ENCODE data around the gene SPEM3. TPM values are rescaled to one million over a fixed set of nuclear protein-coding genes. Genes with fewer than 3 reads are reported as not detected.
A peak's percentile ranks its signal among the peaks of the same experiment; 100 is the strongest.
"Not testable (repeated sequence)": the region's sequence is repeated elsewhere in the genome, so short reads cannot be mapped to it uniquely, and the experiment has no call there.

Gene SPEM3
- total and polyA plus RNA-seq, 4 donors = not detected

DNA sequence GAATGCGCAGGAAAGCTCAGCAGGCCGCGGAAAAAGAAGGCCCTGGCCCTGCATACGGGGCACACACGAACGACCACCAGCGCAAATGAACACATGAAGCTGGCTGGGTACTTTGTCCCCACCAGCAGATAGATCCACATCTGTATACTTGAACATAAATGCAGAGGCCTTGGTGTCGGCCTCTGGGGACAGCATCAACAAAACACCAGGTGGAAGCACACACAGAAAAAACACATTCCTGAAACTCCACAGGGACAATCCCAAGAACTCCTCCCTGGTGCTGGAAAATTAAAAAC, 51.4 kb downstream of the SPEM3 start (continued):
- TF ChIP-seq, protein P1, sequence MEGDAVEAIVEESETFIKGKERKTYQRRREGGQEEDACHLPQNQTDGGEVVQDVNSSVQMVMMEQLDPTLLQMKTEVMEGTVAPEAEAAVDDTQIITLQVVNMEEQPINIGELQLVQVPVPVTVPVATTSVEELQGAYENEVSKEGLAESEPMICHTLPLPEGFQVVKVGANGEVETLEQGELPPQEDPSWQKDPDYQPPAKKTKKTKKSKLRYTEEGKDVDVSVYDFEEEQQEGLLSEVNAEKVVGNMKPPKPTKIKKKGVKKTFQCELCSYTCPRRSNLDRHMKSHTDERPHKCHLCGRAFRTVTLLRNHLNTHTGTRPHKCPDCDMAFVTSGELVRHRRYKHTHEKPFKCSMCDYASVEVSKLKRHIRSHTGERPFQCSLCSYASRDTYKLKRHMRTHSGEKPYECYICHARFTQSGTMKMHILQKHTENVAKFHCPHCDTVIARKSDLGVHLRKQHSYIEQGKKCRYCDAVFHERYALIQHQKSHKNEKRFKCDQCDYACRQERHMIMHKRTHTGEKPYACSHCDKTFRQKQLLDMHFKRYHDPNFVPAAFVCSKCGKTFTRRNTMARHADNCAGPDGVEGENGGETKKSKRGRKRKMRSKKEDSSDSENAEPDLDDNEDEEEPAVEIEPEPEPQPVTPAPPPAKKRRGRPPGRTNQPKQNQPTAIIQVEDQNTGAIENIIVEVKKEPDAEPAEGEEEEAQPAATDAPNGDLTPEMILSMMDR (IDR thresholded peaks at IDR 0.05; ENCODE audit: low read depth, low read length, missing input control) = no peak

DNA sequence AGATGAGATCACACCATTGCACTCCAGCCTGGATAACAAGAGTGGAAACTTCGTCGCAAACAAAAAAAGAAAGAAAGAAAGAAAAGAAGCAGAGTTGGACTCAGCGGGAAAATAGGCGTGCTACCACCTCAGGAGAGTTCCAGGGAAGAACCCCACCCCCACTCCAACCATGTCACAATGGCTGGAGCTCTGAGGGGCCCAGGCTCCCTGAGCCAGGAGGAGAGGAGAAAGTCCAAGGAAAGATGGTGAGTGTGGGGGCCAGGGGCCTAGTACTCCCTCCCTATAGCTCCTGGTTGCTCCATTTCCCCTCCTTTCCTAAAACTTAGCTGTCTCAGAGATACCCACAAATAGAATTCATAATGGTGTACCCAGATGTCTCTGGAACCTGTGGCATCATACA, 52.6 kb downstream of the SPEM3 start, which contains the start of gene SLC35G6:
SLC35G6 (plus strand) TSS at position 172 of the 400 bp plus-strand sequence; CDS start at position 243, 71 bp downstream.
- DNase-seq (ENCODE audit: low spot score); H3K9ac ChIP-seq (ENCODE audit: low read depth in 1 of 2, low read length in 2 of 2); H3K9me3 ChIP-seq (ENCODE audit: control insufficient read depth in 4 of 4, low read length in 3 of 4); H3K27me3 ChIP-seq (ENCODE audit: control insufficient read depth in 4 of 4, insufficient read depth in 4 of 4, low read length in 3 of 4); H3K36me3 ChIP-seq (ENCODE audit: control insufficient read depth in 4 of 4, insufficient read depth in 3 of 4, low read depth in 1 of 4, low read length in 3 of 4); H3K4me3 ChIP-seq (ENCODE audit: low read depth in 1 of 3, low read length in 3 of 3): not testable (repeated sequence)
- Histone ChIP-seq H3K27ac (ENCODE audit: low read depth in 1 of 2, low read length in 2 of 2) (peak within 1 kb of the TSS; percentile 91 to 95), H3K4me1 (ENCODE audit: control insufficient read depth in 4 of 4, insufficient read depth in 4 of 4, low read length in 3 of 4) (peaks cover 10 to 47% (median 34%) of the 10 kb centered on the region in 4 donors)
- 96% methylated on average over 4 of the region's 4 CpGs for WGBS

DNA sequence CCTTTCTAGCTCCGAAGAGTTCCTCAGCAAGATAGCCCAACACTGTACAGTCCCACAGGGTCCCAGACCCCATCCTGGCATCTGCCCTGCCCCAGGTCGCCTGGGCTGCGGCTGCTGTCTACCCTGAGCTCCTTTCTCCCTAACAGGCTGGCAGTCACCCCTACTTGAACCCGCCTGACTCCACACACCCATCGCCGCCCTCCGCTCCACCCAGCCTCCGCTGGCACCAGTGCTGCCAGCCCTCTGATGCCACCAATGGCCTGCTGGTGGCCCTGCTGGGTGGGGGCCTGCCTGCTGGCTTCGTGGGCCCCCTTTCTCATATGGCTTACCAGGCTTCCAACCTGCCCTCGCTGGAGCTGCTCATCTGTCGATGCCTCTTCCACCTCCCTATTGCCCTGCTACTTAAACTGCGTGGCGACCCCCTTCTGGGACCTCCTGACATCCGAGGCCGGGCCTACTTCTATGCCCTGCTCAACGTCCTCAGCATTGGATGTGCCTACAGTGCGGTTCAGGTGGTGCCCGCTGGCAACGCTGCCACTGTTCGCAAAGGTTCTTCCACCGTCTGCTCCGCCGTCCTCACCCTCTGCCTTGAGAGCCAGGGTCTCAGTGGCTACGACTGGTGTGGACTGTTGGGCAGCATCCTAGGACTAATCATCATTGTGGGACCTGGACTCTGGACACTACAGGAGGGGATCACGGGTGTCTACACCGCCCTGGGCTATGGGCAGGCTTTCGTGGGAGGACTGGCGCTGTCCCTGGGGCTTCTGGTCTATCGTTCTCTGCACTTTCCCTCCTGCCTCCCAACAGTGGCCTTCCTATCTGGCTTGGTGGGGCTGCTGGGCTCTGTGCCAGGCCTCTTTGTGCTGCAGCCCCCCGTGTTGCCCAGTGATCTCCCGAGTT, 53.4 kb downstream of the SPEM3 start:
- Histone ChIP-seq H3K4me1 (ENCODE audit: control insufficient read depth in 4 of 4, insufficient read depth in 4 of 4, low read length in 3 of 4) (peaks cover 12 to 48% (median 32%) of the 10 kb centered on the region in 4 donors), H3K27ac (ENCODE audit: low read depth in 1 of 2, low read length in 2 of 2) (peak overlapping the region in 1 of 2 donors; percentile 99)
- H3K9me3 ChIP-seq (ENCODE audit: control insufficient read depth in 4 of 4, low read length in 3 of 4); H3K27me3 ChIP-seq (ENCODE audit: control insufficient read depth in 4 of 4, insufficient read depth in 4 of 4, low read length in 3 of 4); DNase-seq (ENCODE audit: low spot score); H3K36me3 ChIP-seq (ENCODE audit: control insufficient read depth in 4 of 4, insufficient read depth in 3 of 4, low read depth in 1 of 4, low read length in 3 of 4); H3K4me3 ChIP-seq (ENCODE audit: low read depth in 1 of 3, low read length in 3 of 3); H3K9ac ChIP-seq (ENCODE audit: low read depth in 1 of 2, low read length in 2 of 2): not testable (repeated sequence)
- WGBS = 90% methylated on average over 31 of the region's 31 CpGs

Other genes with a start within 250 kb of the SPEM3 start
Only the 30 nearest of the 39 such genes appear.
- 10 to 100 TPM; 15.2 to 21.9 TPM for gene CTDNEP1, start 177.1 kb upstream of the SPEM3 start, total RNA-seq
- gene CTDNEP1, start 177.1 kb upstream of the SPEM3 start, polyA plus RNA-seq = 10 to 100 TPM; 11.0 to 28.6 TPM
- 10 to 100 TPM; 19.3 to 24.1 TPM for gene ELP5, start 176.6 kb upstream of the SPEM3 start, total RNA-seq
- 10 to 100 TPM; 29.1 to 38.4 TPM for gene ELP5, start 176.6 kb upstream of the SPEM3 start, polyA plus RNA-seq
- 10 to 100 TPM in 1 of 2 donors, 1 to 10 TPM in 1; 3.0 to 20.2 TPM for gene CLDN7, start 166.4 kb upstream of the SPEM3 start, total RNA-seq
- gene CLDN7, start 166.4 kb upstream of the SPEM3 start, polyA plus RNA-seq = 10 to 100 TPM; 19.1 to 35.0 TPM
- gene SLC2A4, start 147.1 kb upstream of the SPEM3 start, total RNA-seq = 10 to 100 TPM in 1 of 2 donors, 1 to 10 TPM in 1; 1.2 to 10.6 TPM
- 1 to 10 TPM in 1 of 2 donors, under 1 TPM in 1; 0.42 to 1.9 TPM for gene SLC2A4, start 147.1 kb upstream of the SPEM3 start, polyA plus RNA-seq
- gene YBX2, start 134.2 kb upstream of the SPEM3 start, total RNA-seq = under 1 TPM; 0.61 to 0.75 TPM
- gene YBX2, start 134.2 kb upstream of the SPEM3 start, polyA plus RNA-seq = under 1 TPM; 0.33 to 0.53 TPM
- gene EIF5A, start 121.2 kb upstream of the SPEM3 start, total RNA-seq = 100 to 1,000 TPM; 179 to 206 TPM
- 100 to 1,000 TPM; 399 to 506 TPM for gene EIF5A, start 121.2 kb upstream of the SPEM3 start, polyA plus RNA-seq
- 10 to 100 TPM; 20.8 TPM for gene GPS2, start 113.5 kb upstream of the SPEM3 start, total RNA-seq
- gene GPS2, start 113.5 kb upstream of the SPEM3 start, polyA plus RNA-seq = 10 to 100 TPM; 24.7 to 43.1 TPM
- 10 to 100 TPM in 1 of 2 donors, 1 to 10 TPM in 1; 8.1 to 14.2 TPM for gene NEURL4, start 99.5 kb upstream of the SPEM3 start, total RNA-seq
- gene NEURL4, start 99.5 kb upstream of the SPEM3 start, polyA plus RNA-seq = 1 to 10 TPM in 1 of 2 donors, under 1 TPM in 1; 0.76 to 6.6 TPM
- gene ACAP1, start 92.3 kb upstream of the SPEM3 start, total RNA-seq = 1 to 10 TPM; 4.9 to 7.4 TPM
- 1 to 10 TPM; 1.1 to 4.5 TPM for gene ACAP1, start 92.3 kb upstream of the SPEM3 start, polyA plus RNA-seq
- 1 to 10 TPM in 1 of 2 donors, under 1 TPM in 1; 0.89 to 2.0 TPM for gene KCTD11, start 76.7 kb upstream of the SPEM3 start, total RNA-seq
- gene KCTD11, start 76.7 kb upstream of the SPEM3 start, polyA plus RNA-seq = 1 to 10 TPM in 1 of 2 donors, under 1 TPM in 1; 0.39 to 3.5 TPM
- gene TMEM95, start 73.7 kb upstream of the SPEM3 start, total RNA-seq = not detected
- gene TMEM95, start 73.7 kb upstream of the SPEM3 start, polyA plus RNA-seq = not detected
- 1 to 10 TPM in 1 of 2 donors, under 1 TPM in 1; 0.05 to 3.2 TPM for gene TNK1, start 47.8 kb upstream of the SPEM3 start, total RNA-seq
- gene TNK1, start 47.8 kb upstream of the SPEM3 start, polyA plus RNA-seq = 1 to 10 TPM; 1.9 to 3.5 TPM
- 1 to 10 TPM; 2.8 to 4.2 TPM for gene PLSCR3, start 34.3 kb upstream of the SPEM3 start, total RNA-seq
- gene PLSCR3, start 34.3 kb upstream of the SPEM3 start, polyA plus RNA-seq = 10 to 100 TPM in 1 of 2 donors, 1 to 10 TPM in 1; 4.0 to 10.9 TPM
- gene TMEM256, start 24.8 kb upstream of the SPEM3 start, total RNA-seq = 100 to 1,000 TPM in 1 of 2 donors, 10 to 100 TPM in 1; 30.0 to 130 TPM
- gene TMEM256, start 24.8 kb upstream of the SPEM3 start, polyA plus RNA-seq = 10 to 100 TPM; 95.6 to 99.8 TPM
- gene NLGN2, start 21.0 kb upstream of the SPEM3 start, total RNA-seq = 1 to 10 TPM in 1 of 2 donors, under 1 TPM in 1; 0.47 to 1.3 TPM
- gene NLGN2, start 21.0 kb upstream of the SPEM3 start, polyA plus RNA-seq = 1 to 10 TPM in 1 of 2 donors, under 1 TPM in 1; 0.24 to 2.4 TPM
- not detected for gene SPEM1, start 8.5 kb upstream of the SPEM3 start, total RNA-seq
- not detected for gene SPEM1, start 8.5 kb upstream of the SPEM3 start, polyA plus RNA-seq
- gene SPEM2, start 3.2 kb upstream of the SPEM3 start, total RNA-seq = not detected
- not detected for gene SPEM2, start 3.2 kb upstream of the SPEM3 start, polyA plus RNA-seq
- gene TMEM102, start 6.6 kb downstream of the SPEM3 start, total RNA-seq = 1 to 10 TPM; 1.6 to 2.9 TPM
- gene TMEM102, start 6.6 kb downstream of the SPEM3 start, polyA plus RNA-seq = 1 to 10 TPM; 1.6 to 3.3 TPM
- under 1 TPM; 0.19 to 0.25 TPM for gene FGF11, start 10.7 kb downstream of the SPEM3 start, total RNA-seq
- gene FGF11, start 10.7 kb downstream of the SPEM3 start, polyA plus RNA-seq = under 1 TPM; 0.17 to 0.21 TPM
- 1 to 10 TPM; 4.2 to 7.4 TPM for gene CHRNB1, start 16.2 kb downstream of the SPEM3 start, total RNA-seq
- gene CHRNB1, start 16.2 kb downstream of the SPEM3 start, polyA plus RNA-seq = 10 to 100 TPM in 1 of 2 donors, 1 to 10 TPM in 1; 7.0 to 11.5 TPM
- 1 to 10 TPM; 4.6 to 6.0 TPM for gene ZBTB4, start 50.8 kb downstream of the SPEM3 start, total RNA-seq
- gene ZBTB4, start 50.8 kb downstream of the SPEM3 start, polyA plus RNA-seq = 1 to 10 TPM; 1.5 to 5.7 TPM
- gene SLC35G6, start 52.6 kb downstream of the SPEM3 start, total RNA-seq = not detected
- gene SLC35G6, start 52.6 kb downstream of the SPEM3 start, polyA plus RNA-seq = not detected
- 10 to 100 TPM; 53.5 to 54.4 TPM for gene POLR2A, start 55.5 kb downstream of the SPEM3 start, total RNA-seq
- gene POLR2A, start 55.5 kb downstream of the SPEM3 start, polyA plus RNA-seq = 10 to 100 TPM; 13.3 to 16.2 TPM
- 1 to 10 TPM; 4.2 to 5.7 TPM for gene TNFSF12, start 120.2 kb downstream of the SPEM3 start, total RNA-seq
- gene TNFSF12, start 120.2 kb downstream of the SPEM3 start, polyA plus RNA-seq = 10 to 100 TPM in 1 of 2 donors, 1 to 10 TPM in 1; 5.2 to 13.1 TPM
- gene TNFSF13, start 129.9 kb downstream of the SPEM3 start, total RNA-seq = 1 to 10 TPM; 1.4 to 4.6 TPM
- gene TNFSF13, start 129.9 kb downstream of the SPEM3 start, polyA plus RNA-seq = 1 to 10 TPM; 4.4 to 9.3 TPM
- 10 to 100 TPM; 21.3 to 29.2 TPM for gene SENP3, start 133.1 kb downstream of the SPEM3 start, total RNA-seq
- gene SENP3, start 133.1 kb downstream of the SPEM3 start, polyA plus RNA-seq = 10 to 100 TPM in 1 of 2 donors, 1 to 10 TPM in 1; 4.9 to 18.2 TPM
- gene CD68, start 150.8 kb downstream of the SPEM3 start, total RNA-seq = 10 to 100 TPM; 15.8 to 50.4 TPM
- 10 to 100 TPM; 14.2 to 88.6 TPM for gene CD68, start 150.8 kb downstream of the SPEM3 start, polyA plus RNA-seq
- gene MPDU1, start 155.0 kb downstream of the SPEM3 start, total RNA-seq = 100 to 1,000 TPM in 1 of 2 donors, 10 to 100 TPM in 1; 71.6 to 111 TPM
- gene MPDU1, start 155.0 kb downstream of the SPEM3 start, polyA plus RNA-seq = 100 to 1,000 TPM in 1 of 2 donors, 10 to 100 TPM in 1; 55.3 to 136 TPM
- gene SOX15, start 161.2 kb downstream of the SPEM3 start, total RNA-seq = under 1 TPM in 1 of 2 donors, not detected in 1; 0.17 TPM
- under 1 TPM; 0.06 to 0.33 TPM for gene SOX15, start 161.2 kb downstream of the SPEM3 start, polyA plus RNA-seq
- gene FXR2, start 186.0 kb downstream of the SPEM3 start, total RNA-seq = 10 to 100 TPM; 12.4 to 18.3 TPM
- gene FXR2, start 186.0 kb downstream of the SPEM3 start, polyA plus RNA-seq = 10 to 100 TPM in 1 of 2 donors, 1 to 10 TPM in 1; 6.8 to 17.2 TPM